CD8-positive, alpha-beta memory T cell (primary cell): ENCODE results near the gene EIPR1. TPM values are rescaled to one million over a fixed set of nuclear protein-coding genes. Genes with fewer than 3 reads are reported as not detected.

ENCODE experiments used
- CTCF ChIA-PET: fragments of 350-600 bp; sonication (Branson Sonifier 250); formaldehyde crosslinking; loops from one replicate; lab custom pipeline; 2021; ENCODE audit warnings: antibody characterized with exemption; lab: Charles Lee
- POLR2A ChIA-PET: fragments of 350-600 bp; sonication (Branson Sonifier 250); formaldehyde crosslinking; loops from one replicate; lab custom pipeline; 2021; ENCODE audit warnings: antibody characterized with exemption; lab: Charles Lee
- DNase-seq, 5 donors: peaks; one replicate each; pipeline versions ENCODE4 v3.0.0 to v3.0.0-alpha.2; 2020 to 2022; ENCODE audit warnings: mixed read lengths in 1 of 5
- H3K27ac ChIP-seq: one replicate; pipeline ENCODE4 v1.7.0; 2013; ENCODE audit warnings: low read depth, mild to moderate bottlenecking, low read length, moderate library complexity
- H3K27me3 ChIP-seq: 2 replicates; pipeline ENCODE4 v1.7.0; 2013; ENCODE audit warnings: low read length, mild to moderate bottlenecking; ENCODE audit not compliant: insufficient read depth, poor library complexity, severe bottlenecking
- H3K36me3 ChIP-seq: 2 replicates; pipeline ENCODE4 v1.7.0; 2013; ENCODE audit warnings: mild to moderate bottlenecking, low read length, moderate library complexity; ENCODE audit not compliant: insufficient read depth
- H3K4me1 ChIP-seq: 2 replicates; pipeline ENCODE4 v1.7.0; 2013; ENCODE audit warnings: mild to moderate bottlenecking, low read length, moderate library complexity; ENCODE audit not compliant: insufficient read depth
- H3K4me3 ChIP-seq: 2 replicates; pipeline ENCODE4 v1.7.0; 2013; ENCODE audit warnings: mild to moderate bottlenecking, low read length
- H3K9me3 ChIP-seq: 2 replicates; pipeline ENCODE4 v1.7.0; 2013; ENCODE audit warnings: mild to moderate bottlenecking, low read length
- H3K27ac Mint-ChIP-seq, 8 donors: one replicate each; pipeline ENCODE4 v1.8.0; 2020 to 2021; ENCODE audit warnings: mixed read lengths in 8 of 8, mild to moderate bottlenecking in 6 of 8, inconsistent platforms in 3 of 8, moderate library complexity in 3 of 8
- H3K27me3 Mint-ChIP-seq, 2 donors: one replicate each; pipeline ENCODE4 v1.8.0; 2020 to 2021; ENCODE audit warnings: mixed read lengths in 2 of 2, mild to moderate bottlenecking in 1 of 2, moderate library complexity in 1 of 2
- H3K36me3 Mint-ChIP-seq, 3 donors: one replicate each; pipeline ENCODE4 v1.8.0; 2020 to 2021; ENCODE audit warnings: mixed read lengths in 3 of 3, inconsistent platforms in 1 of 3, mild to moderate bottlenecking in 1 of 3
- H3K4me1 Mint-ChIP-seq, 3 donors: one replicate each; pipeline ENCODE4 v1.8.0; 2020 to 2021; ENCODE audit warnings: mixed read lengths in 3 of 3, inconsistent platforms in 1 of 3, mild to moderate bottlenecking in 1 of 3
- H3K4me3 Mint-ChIP-seq, 7 donors: one replicate each; pipeline ENCODE4 v1.8.0; 2020 to 2021; ENCODE audit warnings: mixed read lengths in 7 of 7, mild to moderate bottlenecking in 6 of 7, moderate library complexity in 4 of 7, inconsistent platforms in 2 of 7
- H3K9me3 Mint-ChIP-seq, 5 donors: one replicate each; pipeline ENCODE4 v1.8.0; 2020 to 2022; ENCODE audit warnings: mixed read lengths in 5 of 5, mild to moderate bottlenecking in 3 of 5, moderate library complexity in 2 of 5, inconsistent platforms in 1 of 5
- polyA plus RNA-seq: library from polyadenylated mRNA; unstranded; fragments of 300-500 nt; fragmentation: Illumina TruSeq; gene quantifications from one replicate; pipeline ENCODE4 v1.2.3, GENCODE V29; 2021
- total RNA-seq, 2 experiments: library from RNA; stranded (reverse); gene quantifications; one replicate each; pipeline ENCODE4 v1.2.3, GENCODE V29; 2021

The EIPR1 gene
- total and polyA plus RNA-seq, 3 experiments from 2014 or later, result 39.2 to 43.9 (median 41.6) TPM

- no peaks in the 10 kb centered on the region for H3K36me3 ChIP-seq
- H3K4me1 Mint-ChIP-seq, result peaks cover 39 to 40% (median 39%) of the 10 kb centered on the region in 3 donors
- ChIA-PET CTCF (interaction anchor here (1.6 kb wide), 1 partner anchor 8 kb away, joined by 5 read pairs; no protein-coding TSS in a partner anchor), POLR2A (no interaction called here)
- no peak for DNase-seq
- no peak overlapping the region for H3K4me3 ChIP-seq
- H3K27me3 ChIP-seq, result no peaks in the 10 kb centered on the region
- H3K36me3 Mint-ChIP-seq, result peaks cover 0 to 7% (median 6%) of the 10 kb centered on the region in 3 donors
- no peaks in the 10 kb centered on the region for H3K27me3 Mint-ChIP-seq
- H3K4me1 ChIP-seq, result peaks cover 15% of the 10 kb centered on the region
- H3K27ac ChIP-seq, result no peak overlapping the region
- H3K9me3 ChIP-seq, result no peaks in the 10 kb centered on the region
- no peaks in the 10 kb centered on the region for H3K9me3 Mint-ChIP-seq
- peak overlapping the region in 1 of 7 donors; percentile 48 for H3K4me3 Mint-ChIP-seq
- H3K27ac Mint-ChIP-seq, result peak overlapping the region in 4 of 8 donors; percentile 38 to 96 (median 90)
These were observed 66.0 kb downstream of the EIPR1 start for GRCh38 chr2:3311601-3312000.

- no peaks in the 10 kb centered on the region for H3K9me3 Mint-ChIP-seq
- peaks cover 36 to 43% (median 41%) of the 10 kb centered on the region in 3 donors for H3K4me1 Mint-ChIP-seq
- H3K27me3 Mint-ChIP-seq, result no peaks in the 10 kb centered on the region
- Histone ChIP-seq H3K4me3 (no peak overlapping the region), H3K4me1 (peaks cover 15% of the 10 kb centered on the region), H3K9me3 (no peaks in the 10 kb centered on the region), H3K27me3 (no peaks in the 10 kb centered on the region), H3K27ac (no peak overlapping the region), H3K36me3 (no peaks in the 10 kb centered on the region)
- ChIA-PET CTCF (no interaction called here), POLR2A (no interaction called here)
- H3K4me3 Mint-ChIP-seq, result no peak overlapping the region
- no peak for DNase-seq
- peaks cover 0 to 7% (median 6%) of the 10 kb centered on the region in 3 donors for H3K36me3 Mint-ChIP-seq
- H3K27ac Mint-ChIP-seq, result peak overlapping the region in 3 of 8 donors; percentile 18 to 82 (median 21)
These were observed 67.9 kb downstream of the EIPR1 start for GRCh38 chr2:3309496-3310355.

GRCh38 chr2:3307901-3308300 lies 69.7 kb downstream of the EIPR1 start:
- POLR2A ChIA-PET, result no interaction called here
- H3K9me3 ChIP-seq, result no peaks in the 10 kb centered on the region
- CTCF ChIA-PET, result no interaction called here
- no peaks in the 10 kb centered on the region for H3K27me3 ChIP-seq
- peaks cover 20% of the 10 kb centered on the region for H3K4me1 ChIP-seq
- H3K4me3 ChIP-seq, result no peak overlapping the region
- peaks cover 34 to 39% (median 36%) of the 10 kb centered on the region in 3 donors for H3K4me1 Mint-ChIP-seq
- H3K27ac Mint-ChIP-seq, result peak overlapping the region in 3 of 8 donors; percentile 8 to 44 (median 41)
- no peak for DNase-seq
- no peaks in the 10 kb centered on the region for H3K9me3 Mint-ChIP-seq
- no peaks in the 10 kb centered on the region for H3K36me3 ChIP-seq
- H3K36me3 Mint-ChIP-seq, result peaks cover under 1 to 7% (median 6%) of the 10 kb centered on the region in 3 donors
- H3K27ac ChIP-seq, result no peak overlapping the region
- H3K27me3 Mint-ChIP-seq, result no peaks in the 10 kb centered on the region
- H3K4me3 Mint-ChIP-seq, result no peak overlapping the region

GRCh38 chr2:3307236-3307635 lies 70.4 kb downstream of the EIPR1 start:
- Histone ChIP-seq H3K4me3 (no peak overlapping the region), H3K27ac (no peak overlapping the region), H3K9me3 (no peaks in the 10 kb centered on the region), H3K36me3 (no peaks in the 10 kb centered on the region), H3K27me3 (no peaks in the 10 kb centered on the region), H3K4me1 (peaks cover 13% of the 10 kb centered on the region)
- Mint-ChIP-seq H3K9me3 (no peaks in the 10 kb centered on the region), H3K4me3 (no peak overlapping the region), H3K27me3 (no peaks in the 10 kb centered on the region), H3K27ac (no peak overlapping the region), H3K4me1 (peaks cover 28 to 34% (median 29%) of the 10 kb centered on the region in 3 donors), H3K36me3 (peaks cover 0 to 7% (median 7%) of the 10 kb centered on the region in 3 donors)
- ChIA-PET CTCF (no interaction called here), POLR2A (no interaction called here)
- DNase-seq, result no peak

- H3K27ac ChIP-seq, result no peak overlapping the region
- H3K4me3 ChIP-seq, result no peak overlapping the region
- Mint-ChIP-seq H3K4me3 (no peak overlapping the region), H3K9me3 (no peaks in the 10 kb centered on the region), H3K4me1 (peaks cover 22 to 25% (median 24%) of the 10 kb centered on the region in 3 donors), H3K27ac (peak overlapping the region in 2 of 8 donors; percentile 35 to 40), H3K36me3 (peaks cover 0 to 16% (median 6%) of the 10 kb centered on the region in 3 donors), H3K27me3 (no peaks in the 10 kb centered on the region)
- no peaks in the 10 kb centered on the region for H3K27me3 ChIP-seq
- no peaks in the 10 kb centered on the region for H3K9me3 ChIP-seq
- ChIA-PET CTCF (no interaction called here), POLR2A (no interaction called here)
- H3K4me1 ChIP-seq, result peaks cover 9% of the 10 kb centered on the region
- DNase-seq, result no peak
- H3K36me3 ChIP-seq, result no peaks in the 10 kb centered on the region
These were observed 71.7 kb downstream of the EIPR1 start for GRCh38 chr2:3305952-3306351.

GRCh38 chr2:3305431-3305830 lies 72.2 kb downstream of the EIPR1 start:
- Histone ChIP-seq H3K4me1 (peaks cover 9% of the 10 kb centered on the region), H3K9me3 (no peaks in the 10 kb centered on the region), H3K27me3 (no peaks in the 10 kb centered on the region), H3K27ac (no peak overlapping the region), H3K4me3 (no peak overlapping the region), H3K36me3 (no peaks in the 10 kb centered on the region)
- Mint-ChIP-seq H3K9me3 (no peaks in the 10 kb centered on the region), H3K27me3 (no peaks in the 10 kb centered on the region), H3K27ac (peak overlapping the region in 3 of 8 donors; percentile 23 to 75 (median 35)), H3K4me3 (no peak overlapping the region), H3K4me1 (peaks cover 22 to 24% (median 23%) of the 10 kb centered on the region in 3 donors), H3K36me3 (peaks cover 1 to 22% (median 5%) of the 10 kb centered on the region in 3 donors)
- DNase-seq, result no peak
- ChIA-PET POLR2A (no interaction called here), CTCF (no interaction called here)

- H3K27ac Mint-ChIP-seq, result peak overlapping the region in 6 of 8 donors; percentile 4 to 94 (median 76)
- H3K9me3 Mint-ChIP-seq, result no peaks in the 10 kb centered on the region
- H3K4me1 ChIP-seq, result peaks cover 9% of the 10 kb centered on the region
These were observed 73.8 kb downstream of the EIPR1 start for GRCh38 chr2:3303583-3304406.

More at GRCh38 chr2:3303583-3304406, 73.8 kb downstream of the EIPR1 start:
- ChIA-PET POLR2A (no interaction called here), CTCF (interaction anchor here (1.0 to 1.6 kb wide), 2 partner anchors 8 to 31 kb away, joined by 3 to 5 read pairs; no protein-coding TSS in a partner anchor)
- Histone ChIP-seq H3K27me3 (no peaks in the 10 kb centered on the region), H3K36me3 (no peaks in the 10 kb centered on the region), H3K27ac (no peak overlapping the region), H3K9me3 (no peaks in the 10 kb centered on the region), H3K4me3 (no peak overlapping the region)
- peak; percentile 44 to 73 (median 57) for DNase-seq
- Mint-ChIP-seq H3K27me3 (no peaks in the 10 kb centered on the region), H3K36me3 (peaks cover 4 to 25% (median 10%) of the 10 kb centered on the region in 3 donors), H3K4me1 (peaks cover 17 to 20% (median 19%) of the 10 kb centered on the region in 3 donors), H3K4me3 (peak overlapping the region in 4 of 7 donors; percentile 25 to 71 (median 53))
